T-helper 2 cell treated with Interferon-gamma antibody and Interleukin-4, amounts not matched to agents 5 μg/mL and 100 μg/mL, for 36 hours (primary cell): ENCODE results near the gene WDFY2.
"Not testable (repeated sequence)": the region's sequence is repeated elsewhere in the genome, so short reads cannot be mapped to it uniquely, and the experiment has no call there.

Experiments used
- DNase-seq: peaks from one replicate; pipeline ENCODE4 v3.0.0; 2021; ENCODE audit warnings: low spot score
- H3K27ac Mint-ChIP-seq: one replicate; pipeline ENCODE4 v1.8.0; 2021; ENCODE audit warnings: mild to moderate bottlenecking, mixed read lengths
- H3K27me3 Mint-ChIP-seq: one replicate; pipeline ENCODE4 v1.8.0; 2021; ENCODE audit warnings: low read depth, mixed read lengths
- H3K36me3 Mint-ChIP-seq: one replicate; pipeline ENCODE4 v1.8.0; 2021; ENCODE audit warnings: low read depth, mixed read lengths
- H3K4me1 Mint-ChIP-seq: one replicate; pipeline ENCODE4 v1.8.0; 2021; ENCODE audit warnings: low read depth, mixed read lengths
- H3K4me3 Mint-ChIP-seq: one replicate; pipeline ENCODE4 v1.8.0; 2022; ENCODE audit warnings: mild to moderate bottlenecking, moderate library complexity, mixed read lengths
- H3K9me3 Mint-ChIP-seq: one replicate; pipeline ENCODE4 v1.8.0; 2021; ENCODE audit warnings: mixed read lengths

Gene WDFY2

DNA sequence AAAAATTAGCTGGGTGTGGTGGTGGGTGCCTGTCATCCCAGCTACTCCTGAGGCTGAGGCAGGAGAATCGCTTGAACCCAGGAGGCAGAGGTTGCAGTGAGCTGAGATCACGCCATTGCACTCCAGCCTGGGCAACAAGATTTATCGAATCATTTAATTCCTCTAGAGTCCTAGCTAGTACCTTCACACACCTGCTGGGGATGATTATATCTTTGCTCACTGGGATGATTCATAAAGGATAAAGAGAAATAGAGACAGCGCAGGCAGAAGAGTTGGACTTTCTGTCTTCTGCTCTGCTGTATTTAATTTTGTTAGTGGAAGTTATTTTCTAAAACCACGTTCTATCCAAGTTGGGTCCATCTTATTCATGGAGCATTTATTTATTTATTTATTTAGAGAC is 56.4 kb downstream of the WDFY2 start:
- H3K27ac Mint-ChIP-seq, H3K36me3 Mint-ChIP-seq, H3K9me3 Mint-ChIP-seq, H3K27me3 Mint-ChIP-seq, DNase-seq, H3K4me3 Mint-ChIP-seq: not testable (repeated sequence)
- H3K4me1 Mint-ChIP-seq = peaks cover 26% of the 10 kb centered on the region

DNA sequence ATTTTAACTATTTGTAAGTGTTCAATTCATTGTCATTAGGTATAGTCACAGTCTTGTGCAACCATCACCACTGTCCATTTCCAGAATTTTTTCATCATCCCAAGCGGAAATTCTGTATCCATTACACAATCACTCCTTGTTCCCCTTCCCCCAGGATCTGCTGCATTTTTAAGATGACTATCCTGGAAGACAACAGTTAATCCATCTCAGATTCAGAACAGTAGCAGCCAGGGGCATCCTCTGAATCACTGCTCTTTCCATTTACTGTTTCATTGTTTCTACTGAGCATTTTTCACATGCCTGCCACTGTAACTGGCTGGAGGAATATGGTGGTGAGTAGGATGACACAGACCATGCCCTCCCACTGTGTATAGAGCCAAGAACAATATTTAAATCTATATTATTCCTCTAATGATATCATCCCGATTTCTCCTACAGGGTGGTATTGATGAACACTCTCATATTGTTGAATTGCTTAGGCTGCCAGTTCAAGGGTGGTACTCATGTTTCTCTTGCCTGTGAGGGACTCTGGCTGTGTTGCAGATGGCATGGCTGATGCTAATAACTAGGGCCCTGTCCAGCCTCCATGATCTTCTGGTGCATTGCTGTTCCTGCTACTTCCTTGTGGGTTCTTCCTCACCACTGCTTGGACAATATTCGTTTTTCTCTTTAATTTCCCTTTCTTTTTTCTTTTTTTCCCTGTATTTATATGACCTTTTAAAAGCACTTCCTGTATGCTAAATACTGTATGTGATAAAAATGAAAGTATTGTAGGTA is 59.0 kb downstream of the WDFY2 start:
- Mint-ChIP-seq H3K27ac (peak overlapping the region; percentile 5), H3K9me3 (no peaks in the 10 kb centered on the region), H3K4me1 (peaks cover 28% of the 10 kb centered on the region), H3K27me3 (no peaks in the 10 kb centered on the region), H3K4me3 (no peak overlapping the region), H3K36me3 (peaks cover 3% of the 10 kb centered on the region)
- DNase-seq = no peak

DNA sequence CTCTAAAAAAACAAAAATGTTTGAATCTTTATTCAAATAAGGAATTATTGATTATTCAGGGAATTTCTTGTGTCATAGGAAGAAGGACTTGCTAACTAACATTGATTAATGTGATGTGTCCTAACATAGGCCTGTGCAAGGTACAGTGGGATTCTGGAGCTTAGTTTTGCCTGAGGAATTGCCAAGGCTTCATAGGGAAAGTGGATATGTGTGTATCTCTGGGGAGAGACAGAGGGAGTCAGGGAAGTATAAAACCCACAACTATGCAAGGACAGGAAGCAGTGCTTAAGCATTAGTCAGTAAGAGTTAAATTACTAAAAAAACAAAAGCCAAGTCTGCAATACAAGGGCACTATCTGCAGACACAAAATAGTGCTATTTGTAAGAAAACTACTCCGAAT is 59.6 kb downstream of the WDFY2 start:
- no peak for DNase-seq
- Mint-ChIP-seq H3K27ac (peak overlapping the region; percentile 5), H3K36me3 (peaks cover 3% of the 10 kb centered on the region), H3K27me3 (no peaks in the 10 kb centered on the region), H3K9me3 (no peaks in the 10 kb centered on the region), H3K4me3 (peak overlapping the region; percentile 4), H3K4me1 (peaks cover 28% of the 10 kb centered on the region)

DNA sequence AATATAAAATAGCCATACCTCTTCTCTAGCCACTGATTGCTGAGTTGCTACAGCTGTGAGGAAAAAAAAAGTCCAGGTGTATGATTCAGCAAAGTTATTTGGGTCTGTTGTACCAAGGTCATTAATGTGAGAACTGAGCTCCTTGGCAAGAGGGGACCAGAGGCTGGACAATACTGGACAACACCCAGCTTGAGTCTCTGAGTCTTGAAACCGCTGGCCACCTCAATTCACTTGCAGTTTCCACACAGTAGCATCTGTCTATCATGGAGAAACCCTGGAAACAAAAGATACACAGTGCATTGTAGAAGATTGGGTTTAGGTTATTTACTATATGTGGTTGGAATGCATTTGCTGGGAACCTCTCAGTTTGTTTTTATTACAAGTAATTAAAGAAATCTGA is 60.4 kb downstream of the WDFY2 start:
- Mint-ChIP-seq H3K9me3 (no peaks in the 10 kb centered on the region), H3K36me3 (peaks cover 3% of the 10 kb centered on the region), H3K27me3 (no peaks in the 10 kb centered on the region), H3K4me3 (no peak overlapping the region), H3K4me1 (peaks cover 28% of the 10 kb centered on the region), H3K27ac (no peak overlapping the region)
- DNase-seq = no peak

DNA sequence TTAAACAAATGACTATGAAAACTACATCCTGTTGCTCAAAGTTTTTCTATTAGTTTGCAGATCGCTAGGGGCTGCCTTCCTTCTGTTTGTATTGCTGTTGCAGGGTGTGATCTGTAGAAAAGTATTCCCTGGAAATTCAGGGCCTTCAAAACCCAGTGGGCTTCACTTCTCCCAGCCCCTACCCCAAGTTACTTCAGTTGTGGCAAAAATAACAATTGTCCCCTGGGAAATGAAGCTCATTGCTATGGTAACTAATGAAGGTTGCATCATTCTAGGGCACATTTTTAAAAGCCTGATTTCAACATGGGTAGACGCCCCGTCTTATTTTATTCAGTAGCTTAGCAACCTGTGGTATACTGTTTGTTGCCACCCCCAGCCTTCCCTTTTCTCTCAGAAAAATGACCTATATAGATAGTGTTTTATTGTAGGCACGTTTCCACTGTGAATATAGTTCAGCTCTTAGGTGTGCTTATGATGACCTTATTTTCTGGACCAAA is 60.9 kb downstream of the WDFY2 start:
- Mint-ChIP-seq H3K27me3 (no peaks in the 10 kb centered on the region), H3K9me3 (no peaks in the 10 kb centered on the region), H3K36me3 (peaks cover 3% of the 10 kb centered on the region), H3K4me1 (peaks cover 28% of the 10 kb centered on the region), H3K4me3 (peak overlapping the region; percentile 34), H3K27ac (peak overlapping the region; percentile 62)
- DNase-seq = no peak

DNA sequence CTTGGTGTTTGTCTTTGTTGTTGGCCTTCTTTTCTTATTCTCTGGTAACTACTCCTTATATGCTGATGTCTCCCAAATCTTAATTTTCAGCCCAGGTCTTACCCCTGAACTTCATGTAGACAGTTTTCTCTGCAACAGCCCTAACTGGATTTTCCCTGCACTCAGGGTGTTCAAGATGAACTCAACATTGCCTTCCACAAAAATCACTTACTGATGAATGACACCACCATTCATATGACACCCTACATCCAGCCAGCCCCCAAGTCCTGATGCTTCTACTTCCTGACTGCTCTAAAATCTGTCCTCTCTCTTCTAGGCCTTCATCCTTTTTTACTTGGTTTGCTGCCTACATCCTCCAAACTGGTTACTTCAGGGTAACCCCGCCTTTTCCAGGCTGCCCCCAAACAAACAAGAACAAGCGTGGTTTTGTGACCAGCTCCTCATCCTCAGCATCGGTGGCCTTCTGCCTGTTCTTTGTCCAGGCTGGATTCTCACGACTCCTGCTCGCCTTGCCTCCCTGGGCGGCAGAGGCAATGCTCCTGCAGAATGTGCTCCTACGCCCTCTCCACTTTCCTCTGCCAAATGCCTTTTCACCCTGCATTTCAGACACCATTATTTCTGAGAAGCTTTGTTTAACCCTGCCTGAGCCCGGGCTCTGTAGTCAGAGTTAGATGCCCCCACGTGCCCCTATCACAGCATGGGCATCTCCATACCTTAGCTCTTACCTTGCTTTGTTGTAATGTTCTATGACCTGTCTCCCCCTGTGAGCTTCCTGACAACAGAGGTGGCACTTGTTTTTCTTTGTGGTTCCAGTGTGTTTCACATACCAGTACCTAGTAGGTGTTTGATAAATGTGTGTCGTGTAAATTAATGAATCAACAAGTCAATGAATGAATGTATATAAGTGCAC is 61.8 kb downstream of the WDFY2 start:
- H3K9me3 Mint-ChIP-seq = peaks cover under 1% of the 10 kb centered on the region
- H3K27ac Mint-ChIP-seq = peak overlapping the region; percentile 42
- H3K4me3 Mint-ChIP-seq = peak overlapping the region; percentile 7
- no peaks in the 10 kb centered on the region for H3K27me3 Mint-ChIP-seq
- DNase-seq = no peak
- peaks cover 3% of the 10 kb centered on the region for H3K36me3 Mint-ChIP-seq
- peaks cover 28% of the 10 kb centered on the region for H3K4me1 Mint-ChIP-seq

DNA sequence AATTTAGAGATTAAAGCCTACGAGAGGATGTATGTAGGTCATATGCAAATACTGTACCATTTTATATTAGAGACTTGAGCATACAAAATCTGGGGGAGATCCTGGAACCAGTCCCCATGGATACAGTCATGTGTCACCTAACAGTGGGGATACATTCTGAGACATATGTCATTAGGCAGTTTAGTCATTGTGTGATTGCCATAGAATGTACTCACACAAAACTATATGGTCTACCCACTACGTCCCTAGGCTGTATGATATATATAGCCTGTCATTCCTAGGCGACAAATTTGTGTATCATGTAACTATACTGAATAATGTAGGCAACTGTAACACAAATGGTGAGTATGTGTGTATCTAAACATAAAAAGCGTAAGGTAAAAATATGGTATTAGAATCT is 62.8 kb downstream of the WDFY2 start:
- Mint-ChIP-seq H3K4me3 (no peak overlapping the region), H3K27me3 (no peaks in the 10 kb centered on the region), H3K9me3 (peaks cover 9% of the 10 kb centered on the region), H3K36me3 (peaks cover 3% of the 10 kb centered on the region), H3K27ac (no peak overlapping the region), H3K4me1 (peaks cover 28% of the 10 kb centered on the region)
- DNase-seq = no peak

DNA sequence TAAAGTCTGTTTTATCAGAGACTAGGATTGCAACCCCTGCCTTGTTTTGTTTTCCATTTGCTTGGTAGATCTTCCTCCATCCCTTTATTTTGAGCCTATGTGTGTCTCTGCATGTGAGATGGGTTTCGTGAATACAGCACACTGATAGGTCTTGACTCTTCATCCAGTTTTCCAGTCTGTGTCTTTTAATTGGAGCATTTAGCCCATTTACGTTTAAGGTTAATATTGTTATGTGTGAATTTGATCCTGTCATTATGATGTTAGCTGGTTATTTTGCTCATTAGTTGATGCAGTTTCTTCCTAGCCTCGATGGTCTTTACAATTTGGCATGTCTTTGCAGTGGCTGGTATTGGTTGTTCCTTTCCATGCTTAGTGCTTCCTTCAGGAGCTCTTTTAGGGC is 67.9 kb downstream of the WDFY2 start:
- H3K4me3 Mint-ChIP-seq, H3K27ac Mint-ChIP-seq, H3K27me3 Mint-ChIP-seq, DNase-seq, H3K4me1 Mint-ChIP-seq: not testable (repeated sequence)
- H3K9me3 Mint-ChIP-seq = peaks cover 32% of the 10 kb centered on the region
- peaks cover 13% of the 10 kb centered on the region for H3K36me3 Mint-ChIP-seq

DNA sequence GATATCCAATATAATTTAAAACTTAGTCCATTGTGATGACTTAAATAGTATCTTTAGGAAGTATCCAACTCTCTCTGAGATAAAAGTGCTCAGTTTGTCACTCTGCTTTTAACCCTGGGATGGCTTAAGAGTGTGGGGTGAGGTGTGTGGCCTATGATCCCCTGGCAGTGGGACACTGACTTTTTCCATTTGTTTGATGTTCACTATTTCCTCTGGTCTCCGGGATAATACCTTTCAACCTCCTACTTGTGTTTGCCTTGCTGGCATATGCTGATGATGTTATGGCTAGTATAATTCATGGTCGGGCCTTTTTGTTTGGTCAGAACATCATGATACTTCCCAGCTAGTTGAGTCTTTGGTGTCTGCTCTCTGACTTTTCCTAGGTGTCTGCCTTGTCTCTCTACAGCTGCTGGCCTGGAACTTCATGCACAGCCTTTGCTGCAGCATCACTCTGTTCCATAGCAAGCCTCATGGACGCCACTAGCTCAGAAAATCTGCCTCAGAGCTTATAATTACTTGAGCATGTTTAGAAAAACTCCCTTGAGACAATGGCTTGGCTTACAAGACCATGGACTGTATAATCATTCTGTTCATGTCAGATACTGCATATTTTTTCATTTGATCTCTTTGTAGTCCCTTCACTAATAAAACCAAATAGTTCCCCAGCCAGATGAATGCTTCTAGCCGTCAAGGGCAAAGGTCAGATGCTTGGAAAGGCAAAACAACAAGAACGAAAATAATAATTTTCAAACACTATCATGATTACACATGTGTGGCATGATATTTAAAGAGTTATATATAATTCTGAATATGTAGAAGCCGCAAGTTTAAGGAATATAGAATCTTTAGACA is 75.2 kb downstream of the WDFY2 start:
- Mint-ChIP-seq H3K9me3 (peaks cover 27% of the 10 kb centered on the region), H3K4me3 (no peak overlapping the region), H3K27me3 (no peaks in the 10 kb centered on the region), H3K4me1 (peaks cover 2% of the 10 kb centered on the region), H3K36me3 (peaks cover 14% of the 10 kb centered on the region), H3K27ac (no peak overlapping the region)
- no peak for DNase-seq

DNA sequence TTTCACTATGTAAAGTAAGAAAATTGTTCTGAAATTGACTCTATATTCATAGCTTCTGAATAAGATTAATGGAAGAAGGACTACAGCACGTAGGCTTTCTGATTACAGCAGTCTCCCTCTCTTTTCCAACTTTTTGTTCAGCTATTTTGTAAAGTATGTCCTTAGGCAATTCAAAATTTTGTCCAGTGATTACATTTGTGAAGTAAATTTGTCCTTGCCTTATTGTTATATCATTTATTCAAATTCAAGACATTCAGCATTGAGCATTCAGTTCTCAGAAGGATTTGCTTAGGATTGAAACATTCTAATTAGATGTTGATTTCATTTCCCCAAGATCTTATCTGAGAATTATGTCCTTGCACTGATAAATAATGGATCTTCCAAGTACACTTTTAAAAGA is 76.6 kb downstream of the WDFY2 start:
- Mint-ChIP-seq H3K36me3 (peaks cover 7% of the 10 kb centered on the region), H3K27me3 (no peaks in the 10 kb centered on the region), H3K9me3 (peaks cover 16% of the 10 kb centered on the region), H3K4me1 (peaks cover 2% of the 10 kb centered on the region), H3K27ac (no peak overlapping the region), H3K4me3 (no peak overlapping the region)
- no peak for DNase-seq

DNA sequence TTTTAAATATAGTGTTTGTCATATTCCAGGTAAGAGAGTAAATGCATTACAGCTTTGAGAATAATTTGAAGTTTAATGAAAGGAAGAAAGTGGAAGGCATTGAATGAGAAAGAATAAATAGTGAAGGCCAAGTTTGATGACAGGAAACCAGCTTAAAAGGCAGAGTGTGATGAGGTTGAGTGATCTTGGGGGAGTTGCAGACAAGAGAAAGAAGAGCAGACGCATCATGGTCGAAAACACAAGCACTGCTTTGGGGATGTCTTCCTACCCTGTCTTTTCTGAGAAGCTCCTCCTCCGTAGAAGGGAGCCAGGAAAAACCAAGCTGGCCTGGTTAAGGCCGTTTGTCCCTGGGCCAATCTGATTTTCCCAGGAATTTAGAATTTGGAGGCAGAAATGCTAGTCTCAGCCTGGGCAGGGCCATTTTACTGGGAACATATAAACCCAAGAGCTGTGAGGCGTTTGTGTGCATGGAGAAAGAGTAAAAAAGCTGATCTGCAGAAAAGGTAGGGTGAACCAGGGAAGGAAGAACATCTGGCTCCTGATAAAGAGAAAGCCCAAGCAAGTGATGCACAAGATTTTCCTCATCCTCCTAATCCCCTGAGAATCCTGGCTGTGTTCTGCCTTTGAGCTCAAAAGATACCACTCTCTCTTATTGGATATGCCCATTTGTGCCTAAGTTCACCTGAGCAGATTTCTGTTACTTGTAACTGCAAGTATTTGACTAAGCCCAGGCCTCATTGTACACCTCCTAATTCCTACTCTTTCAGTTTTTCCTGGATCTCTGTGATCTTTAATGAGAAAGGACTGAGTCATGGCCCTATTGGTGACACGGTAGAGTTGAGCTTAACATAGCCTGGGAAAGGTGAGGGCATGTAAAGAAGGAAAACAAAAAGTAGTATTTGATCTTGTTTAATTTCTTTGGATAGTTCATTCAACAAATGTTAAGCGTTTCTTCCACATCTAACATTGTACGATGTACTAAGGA is 80.0 kb downstream of the WDFY2 start:
- Mint-ChIP-seq H3K27me3 (no peaks in the 10 kb centered on the region), H3K9me3 (no peaks in the 10 kb centered on the region), H3K27ac (no peak overlapping the region), H3K4me1 (peaks cover 4% of the 10 kb centered on the region), H3K36me3 (peaks cover 3% of the 10 kb centered on the region), H3K4me3 (no peak overlapping the region)
- no peak for DNase-seq

DNA sequence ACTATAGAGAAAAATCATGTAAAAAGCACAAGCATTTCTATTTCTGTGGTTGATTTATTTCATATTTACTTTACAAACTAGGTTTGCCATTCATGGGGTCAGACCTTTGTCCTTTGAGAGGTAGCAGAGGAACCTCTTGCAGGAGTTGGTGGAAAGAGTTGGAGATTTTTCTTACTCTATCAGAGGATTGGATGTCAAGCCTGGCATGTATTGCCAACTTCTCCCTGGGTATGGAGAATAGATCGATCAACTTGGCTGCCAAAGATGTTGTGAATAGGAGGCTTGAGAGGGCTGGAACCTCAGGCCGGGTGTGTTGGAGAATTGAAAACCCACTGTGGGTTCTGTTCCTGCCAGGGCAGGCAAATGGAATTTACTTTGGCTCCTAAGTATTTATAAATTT is 81.2 kb downstream of the WDFY2 start:
- Mint-ChIP-seq H3K36me3 (peaks cover 3% of the 10 kb centered on the region), H3K9me3 (no peaks in the 10 kb centered on the region), H3K4me1 (peaks cover 4% of the 10 kb centered on the region), H3K27me3 (no peaks in the 10 kb centered on the region), H3K27ac (no peak overlapping the region), H3K4me3 (no peak overlapping the region)
- no peak for DNase-seq

DNA sequence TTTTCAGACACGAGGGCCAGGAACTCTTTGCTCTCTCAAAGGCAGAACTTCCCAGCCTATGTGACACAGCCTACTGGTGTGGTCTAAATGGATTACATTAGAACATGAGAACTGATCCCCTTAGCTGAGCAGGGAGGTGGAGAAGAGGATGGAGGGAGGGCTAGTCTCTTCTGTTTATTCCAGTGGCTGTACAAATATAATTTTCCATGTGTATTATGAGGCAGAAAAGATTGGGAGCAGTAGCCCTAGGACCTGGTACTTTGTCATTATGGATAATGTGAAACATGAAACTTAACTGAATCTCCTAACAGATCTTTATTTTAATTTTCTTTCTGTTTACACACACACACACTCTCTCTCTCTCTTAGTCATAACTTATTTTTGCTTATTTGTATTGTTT is 82.1 kb downstream of the WDFY2 start:
- Mint-ChIP-seq H3K4me3 (no peak overlapping the region), H3K9me3 (no peaks in the 10 kb centered on the region), H3K36me3 (peaks cover 3% of the 10 kb centered on the region), H3K27me3 (no peaks in the 10 kb centered on the region), H3K27ac (no peak overlapping the region), H3K4me1 (peaks cover 4% of the 10 kb centered on the region)
- DNase-seq = no peak
